GM23338 (cell line): ENCODE measurements around the gene LRCH3. TPM values are rescaled to one million over a fixed set of nuclear protein-coding genes. Genes with fewer than 3 reads are reported as not detected.

Experiments
- ATAC-seq: fragments of 200-7000 bp; cut with Tn5 transposase; 3 replicates; pipeline ENCODE4 v1.9.1; 2020
- DNase-seq: peaks from one replicate; pipeline ENCODE4 v3.0.0-alpha.2; 2015; ENCODE audit warnings: low spot score
- H2AFZ ChIP-seq: fragments of 200-600 bp; sonication (generic); 2 replicates; pipeline ENCODE4 v1.8.0; 2016; ENCODE audit warnings: antibody characterized with exemption, mild to moderate bottlenecking, moderate library complexity
- H3F3A ChIP-seq: fragments of 200-600 bp; sonication (generic); replicated peaks from 2 replicates; pipeline ENCODE4 v1.8.0; 2017; ENCODE audit warnings: antibody characterized with exemption, mixed run types, low read depth
- H3K27ac ChIP-seq: fragments of 200-600 bp; sonication (generic); 2 replicates; pipeline ENCODE4 v1.6.1; 2016; ENCODE audit warnings: low read depth
- H3K27me3 ChIP-seq: fragments of 200-600 bp; sonication (generic); 2 replicates; pipeline ENCODE4 v1.8.0; 2016; ENCODE audit warnings: mild to moderate bottlenecking, mixed run types, moderate library complexity; ENCODE audit not compliant: insufficient read depth
- H3K36me3 ChIP-seq: fragments of 200-600 bp; sonication (generic); 2 replicates; pipeline ENCODE4 v1.8.0; 2016; ENCODE audit warnings: mild to moderate bottlenecking; ENCODE audit not compliant: insufficient read depth
- H3K4me1 ChIP-seq: fragments of 200-600 bp; sonication (generic); 2 replicates; pipeline ENCODE4 v1.8.0; 2016; ENCODE audit warnings: mild to moderate bottlenecking, moderate library complexity; ENCODE audit not compliant: insufficient read depth
- H3K4me2 ChIP-seq: fragments of 200-600 bp; sonication (generic); 2 replicates; pipeline ENCODE4 v1.7.1; 2017; ENCODE audit warnings: mixed run types
- H3K4me3 ChIP-seq: fragments of 200-600 bp; sonication (generic); 2 replicates; pipeline ENCODE4 v1.6.1; 2016; ENCODE audit warnings: mixed run types
- H3K79me2 ChIP-seq: fragments of 200-600 bp; sonication (generic); replicated peaks from 2 replicates; pipeline ENCODE4 v1.8.0; 2017; ENCODE audit warnings: mild to moderate bottlenecking; ENCODE audit not compliant: insufficient read depth
- H3K9me2 ChIP-seq: fragments of 200-600 bp; sonication (generic); 2 replicates; pipeline ENCODE4 v1.8.0; 2017; ENCODE audit not compliant: insufficient read depth
- H4K20me1 ChIP-seq: fragments of 200-600 bp; sonication (generic); replicated peaks from 2 replicates; pipeline ENCODE4 v1.8.0; 2017; ENCODE audit warnings: mild to moderate bottlenecking; ENCODE audit not compliant: insufficient read depth
- H3K27ac Mint-ChIP-seq: 2 replicates; pipeline ENCODE4 v1.8.0; 2020; ENCODE audit warnings: inconsistent platforms, mild to moderate bottlenecking, moderate library complexity, mixed read lengths
- H3K27me3 Mint-ChIP-seq: 3 replicates; pipeline ENCODE4 v1.8.0; 2022; ENCODE audit warnings: low read depth, mild to moderate bottlenecking, moderate library complexity, mixed read lengths, inconsistent platforms; ENCODE audit not compliant: insufficient read depth, poor library complexity
- H3K36me3 Mint-ChIP-seq: 3 replicates; pipeline ENCODE4 v1.8.0; 2021; ENCODE audit warnings: low read depth, mild to moderate bottlenecking, inconsistent platforms, moderate library complexity, mixed read lengths
- H3K4me1 Mint-ChIP-seq: 3 replicates; pipeline ENCODE4 v1.8.0; 2020; ENCODE audit warnings: mild to moderate bottlenecking, inconsistent platforms, mixed read lengths
- H3K4me3 Mint-ChIP-seq: 3 replicates; pipeline ENCODE4 v1.8.0; 2021; ENCODE audit warnings: moderate library complexity, mild to moderate bottlenecking, inconsistent platforms, mixed read lengths
- H3K9me3 Mint-ChIP-seq: 3 replicates; pipeline ENCODE4 v1.8.0; 2020; ENCODE audit warnings: moderate library complexity, mild to moderate bottlenecking, inconsistent platforms, mixed read lengths
- CREB1 ChIP-seq: fragments of 250-450 bp; sonication (Bioruptor Pico); IDR thresholded peaks from 2 replicates; pipeline ENCODE4 v1.5.0; 2020; ENCODE audit warnings: low read depth, mild to moderate bottlenecking, moderate library complexity
- POLR2AphosphoS5 ChIP-seq: IDR thresholded peaks from 2 replicates; pipeline ENCODE4 v1.6.1; 2016; ENCODE audit warnings: antibody characterized with exemption, low read depth
- polyA plus RNA-seq: library from polyadenylated mRNA; unstranded; fragments of >200 nt; fragmentation: Nextera tagmentation; extraction: Ambion mirVana; gene quantifications from 2 replicates; pipeline ENCODE4 v1.2.1, GENCODE V29; 2016
- total RNA-seq: library from RNA; depleted of rRNA; stranded (reverse); fragments of >200 nt; shearing (Covaris generic); gene quantifications from 2 replicates; pipeline ENCODE4 v1.2.3, GENCODE V29; 2014
- TF ChIP-seq, protein P1 (sequence below): fragments of 250-450 bp; sonication (Bioruptor Pico); IDR thresholded peaks from 2 replicates; pipeline ENCODE4 v1.5.0; 2020; ENCODE audit warnings: mild to moderate bottlenecking, moderate library complexity
- TF ChIP-seq, protein P2 (sequence below), 2 experiments: fragments of 200-600 bp in 1 of 2; sonication (generic) in 1 of 2; conservative IDR thresholded peaks; 2 replicates each; pipeline versions ENCODE4 v1.5.1 to v1.6.1; 2016 to 2017; ENCODE audit warnings: antibody characterized with exemption in 2 of 2, low read depth in 2 of 2, mild to moderate bottlenecking in 2 of 2, moderate library complexity in 1 of 2

The LRCH3 gene
- total and polyA plus RNA-seq, 2 experiments from 2014 or later = 22.9 to 60.0 TPM

DNA sequence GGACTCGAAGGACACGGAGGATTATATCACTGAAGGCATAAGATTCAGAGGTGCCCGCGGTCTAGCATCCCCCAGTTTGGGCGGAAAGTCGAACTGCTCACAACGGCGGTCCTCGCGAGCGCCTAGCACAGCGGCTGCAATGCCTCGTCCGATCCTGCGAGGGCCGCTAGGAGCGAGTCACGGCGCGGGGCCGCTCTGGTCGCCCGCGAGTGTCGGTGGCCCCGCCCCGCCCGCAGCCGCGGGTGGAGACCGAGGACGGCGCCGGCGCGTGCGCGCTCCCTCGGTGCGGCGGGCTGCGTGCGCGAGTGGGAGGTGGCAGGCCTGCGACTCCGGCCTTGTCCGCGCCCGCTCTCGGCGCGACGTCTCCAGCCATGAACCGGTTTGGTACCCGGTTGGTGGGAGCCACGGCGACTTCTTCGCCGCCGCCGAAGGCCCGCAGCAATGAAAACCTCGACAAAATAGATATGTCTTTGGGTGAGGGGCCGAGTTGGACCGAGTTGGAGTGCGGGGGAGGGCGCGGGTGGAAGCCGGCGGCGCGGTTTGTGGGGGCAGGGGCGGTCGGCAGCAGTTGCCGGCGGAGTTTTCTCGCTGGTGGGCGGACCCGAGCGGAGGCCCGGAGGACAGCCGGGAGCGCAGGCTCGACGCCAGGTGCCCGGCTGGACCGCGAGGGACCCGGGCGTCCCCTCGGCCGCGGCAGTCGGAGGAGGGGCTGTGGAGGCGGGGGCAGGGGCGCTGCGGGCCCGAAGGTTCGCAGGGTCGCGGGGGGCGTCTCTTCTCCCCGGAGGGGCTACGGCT lies 41.3 kb upstream of the LRCH3 start, which contains the start of gene FYTTD1:
Gene FYTTD1, plus strand, starts transcription at position 283 of the 795 bp plus-strand sequence. Its CDS starts 89 bp downstream, at position 372.
- no peak within 1 kb of the TSS for H3K27ac ChIP-seq
- Mint-ChIP-seq H3K4me1 (peaks cover 21% of the 10 kb centered on the region), H3K27ac (no peak within 1 kb of the TSS), H3K27me3 (peaks cover 25% of the 10 kb centered on the region), H3K36me3 (no peaks in the 10 kb centered on the region; the same call in 2 of the 3 replicates), H3K9me3 (no peaks in the 10 kb centered on the region), H3K4me3 (peak within 1 kb of the TSS; percentile 94)
- ATAC-seq = peak; percentile 84
- H2AFZ ChIP-seq = peak within 1 kb of the TSS; percentile 95
- DNase-seq = peak; percentile 77
- H3K36me3 ChIP-seq = no peaks in the 10 kb centered on the region
- peaks cover 25% of the 10 kb centered on the region for H3K4me1 ChIP-seq
- no peak for TF ChIP-seq CREB1 (CRISPR knock-in tag)
- TF ChIP-seq, protein P1, sequence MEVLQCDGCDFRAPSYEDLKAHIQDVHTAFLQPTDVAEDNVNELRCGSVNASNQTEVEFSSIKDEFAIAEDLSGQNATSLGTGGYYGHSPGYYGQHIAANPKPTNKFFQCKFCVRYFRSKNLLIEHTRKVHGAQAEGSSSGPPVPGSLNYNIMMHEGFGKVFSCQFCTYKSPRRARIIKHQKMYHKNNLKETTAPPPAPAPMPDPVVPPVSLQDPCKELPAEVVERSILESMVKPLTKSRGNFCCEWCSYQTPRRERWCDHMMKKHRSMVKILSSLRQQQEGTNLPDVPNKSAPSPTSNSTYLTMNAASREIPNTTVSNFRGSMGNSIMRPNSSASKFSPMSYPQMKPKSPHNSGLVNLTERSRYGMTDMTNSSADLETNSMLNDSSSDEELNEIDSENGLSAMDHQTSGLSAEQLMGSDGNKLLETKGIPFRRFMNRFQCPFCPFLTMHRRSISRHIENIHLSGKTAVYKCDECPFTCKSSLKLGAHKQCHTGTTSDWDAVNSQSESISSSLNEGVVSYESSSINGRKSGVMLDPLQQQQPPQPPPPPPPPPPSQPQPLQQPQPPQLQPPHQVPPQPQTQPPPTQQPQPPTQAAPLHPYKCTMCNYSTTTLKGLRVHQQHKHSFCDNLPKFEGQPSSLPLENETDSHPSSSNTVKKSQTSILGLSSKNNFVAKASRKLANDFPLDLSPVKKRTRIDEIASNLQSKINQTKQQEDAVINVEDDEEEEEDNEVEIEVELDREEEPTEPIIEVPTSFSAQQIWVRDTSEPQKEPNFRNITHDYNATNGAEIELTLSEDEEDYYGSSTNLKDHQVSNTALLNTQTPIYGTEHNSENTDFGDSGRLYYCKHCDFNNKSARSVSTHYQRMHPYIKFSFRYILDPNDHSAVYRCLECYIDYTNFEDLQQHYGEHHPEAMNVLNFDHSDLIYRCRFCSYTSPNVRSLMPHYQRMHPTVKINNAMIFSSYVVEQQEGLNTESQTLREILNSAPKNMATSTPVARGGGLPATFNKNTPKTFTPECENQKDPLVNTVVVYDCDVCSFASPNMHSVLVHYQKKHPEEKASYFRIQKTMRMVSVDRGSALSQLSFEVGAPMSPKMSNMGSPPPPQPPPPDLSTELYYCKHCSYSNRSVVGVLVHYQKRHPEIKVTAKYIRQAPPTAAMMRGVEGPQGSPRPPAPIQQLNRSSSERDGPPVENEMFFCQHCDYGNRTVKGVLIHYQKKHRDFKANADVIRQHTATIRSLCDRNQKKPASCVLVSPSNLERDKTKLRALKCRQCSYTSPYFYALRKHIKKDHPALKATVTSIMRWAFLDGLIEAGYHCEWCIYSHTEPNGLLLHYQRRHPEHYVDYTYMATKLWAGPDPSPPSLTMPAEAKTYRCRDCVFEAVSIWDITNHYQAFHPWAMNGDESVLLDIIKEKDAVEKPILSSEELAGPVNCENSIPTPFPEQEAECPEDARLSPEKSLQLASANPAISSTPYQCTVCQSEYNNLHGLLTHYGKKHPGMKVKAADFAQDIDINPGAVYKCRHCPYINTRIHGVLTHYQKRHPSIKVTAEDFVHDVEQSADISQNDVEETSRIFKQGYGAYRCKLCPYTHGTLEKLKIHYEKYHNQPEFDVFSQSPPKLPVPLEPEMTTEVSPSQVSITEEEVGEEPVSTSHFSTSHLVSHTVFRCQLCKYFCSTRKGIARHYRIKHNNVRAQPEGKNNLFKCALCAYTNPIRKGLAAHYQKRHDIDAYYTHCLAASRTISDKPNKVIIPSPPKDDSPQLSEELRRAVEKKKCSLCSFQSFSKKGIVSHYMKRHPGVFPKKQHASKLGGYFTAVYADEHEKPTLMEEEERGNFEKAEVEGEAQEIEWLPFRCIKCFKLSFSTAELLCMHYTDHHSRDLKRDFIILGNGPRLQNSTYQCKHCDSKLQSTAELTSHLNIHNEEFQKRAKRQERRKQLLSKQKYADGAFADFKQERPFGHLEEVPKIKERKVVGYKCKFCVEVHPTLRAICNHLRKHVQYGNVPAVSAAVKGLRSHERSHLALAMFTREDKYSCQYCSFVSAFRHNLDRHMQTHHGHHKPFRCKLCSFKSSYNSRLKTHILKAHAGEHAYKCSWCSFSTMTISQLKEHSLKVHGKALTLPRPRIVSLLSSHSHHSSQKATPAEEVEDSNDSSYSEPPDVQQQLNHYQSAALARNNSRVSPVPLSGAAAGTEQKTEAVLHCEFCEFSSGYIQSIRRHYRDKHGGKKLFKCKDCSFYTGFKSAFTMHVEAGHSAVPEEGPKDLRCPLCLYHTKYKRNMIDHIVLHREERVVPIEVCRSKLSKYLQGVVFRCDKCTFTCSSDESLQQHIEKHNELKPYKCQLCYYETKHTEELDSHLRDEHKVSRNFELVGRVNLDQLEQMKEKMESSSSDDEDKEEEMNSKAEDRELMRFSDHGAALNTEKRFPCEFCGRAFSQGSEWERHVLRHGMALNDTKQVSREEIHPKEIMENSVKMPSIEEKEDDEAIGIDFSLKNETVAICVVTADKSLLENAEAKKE = no peak
- 0 out of 2 replicates have a peak, but pooled peaks have one; percentile 6 for TF ChIP-seq POLR2AphosphoS5
- TF ChIP-seq, protein P2, sequence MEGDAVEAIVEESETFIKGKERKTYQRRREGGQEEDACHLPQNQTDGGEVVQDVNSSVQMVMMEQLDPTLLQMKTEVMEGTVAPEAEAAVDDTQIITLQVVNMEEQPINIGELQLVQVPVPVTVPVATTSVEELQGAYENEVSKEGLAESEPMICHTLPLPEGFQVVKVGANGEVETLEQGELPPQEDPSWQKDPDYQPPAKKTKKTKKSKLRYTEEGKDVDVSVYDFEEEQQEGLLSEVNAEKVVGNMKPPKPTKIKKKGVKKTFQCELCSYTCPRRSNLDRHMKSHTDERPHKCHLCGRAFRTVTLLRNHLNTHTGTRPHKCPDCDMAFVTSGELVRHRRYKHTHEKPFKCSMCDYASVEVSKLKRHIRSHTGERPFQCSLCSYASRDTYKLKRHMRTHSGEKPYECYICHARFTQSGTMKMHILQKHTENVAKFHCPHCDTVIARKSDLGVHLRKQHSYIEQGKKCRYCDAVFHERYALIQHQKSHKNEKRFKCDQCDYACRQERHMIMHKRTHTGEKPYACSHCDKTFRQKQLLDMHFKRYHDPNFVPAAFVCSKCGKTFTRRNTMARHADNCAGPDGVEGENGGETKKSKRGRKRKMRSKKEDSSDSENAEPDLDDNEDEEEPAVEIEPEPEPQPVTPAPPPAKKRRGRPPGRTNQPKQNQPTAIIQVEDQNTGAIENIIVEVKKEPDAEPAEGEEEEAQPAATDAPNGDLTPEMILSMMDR (conservative IDR thresholded peaks at IDR 0.05; ENCODE audit: low read depth in 2 of 2) = peak in 1 of 2 experiments; percentile 41; a peak in 1 of 4 replicates
- peak within 1 kb of the TSS; percentile 95 for H3K4me2 ChIP-seq
- H3K4me3 ChIP-seq = peak within 1 kb of the TSS; percentile 91
- no peaks in the 10 kb centered on the region for H3K9me2 ChIP-seq
- H3K27me3 ChIP-seq = peaks cover 54% of the 10 kb centered on the region
- 0 out of 2 replicates have a peak, but pooled peaks cover 5% of the 10 kb centered on the region for H4K20me1 ChIP-seq
- peaks cover 13% of the 10 kb centered on the region; the same call in 1 of the 2 replicates for H3F3A ChIP-seq
- H3K79me2 ChIP-seq = peaks cover 28% of the 10 kb centered on the region
